ENCODE data around the gene SLC38A8.

DNA sequence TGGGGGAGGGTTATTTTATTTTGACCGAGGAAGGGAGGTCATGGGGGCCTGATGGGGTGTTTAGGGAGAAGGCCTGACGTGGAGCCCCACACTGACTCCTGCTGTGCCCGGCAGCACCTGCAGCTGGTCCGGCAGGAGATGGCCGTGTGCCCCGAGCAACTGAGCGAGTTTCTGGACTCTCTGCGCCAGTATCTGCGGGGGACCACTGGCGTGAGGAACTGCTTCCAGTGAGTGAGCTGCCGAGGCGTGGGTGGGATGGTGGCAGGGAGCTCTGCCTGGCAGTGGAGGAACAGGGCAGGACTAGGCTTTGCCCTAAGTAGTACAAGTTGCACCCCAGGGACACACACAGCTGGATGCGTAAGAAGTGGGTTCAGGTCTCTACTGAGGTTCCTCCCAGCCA lies 44.5 kb downstream of the SLC38A8 start:
- TF ChIP-seq, protein P1, sequence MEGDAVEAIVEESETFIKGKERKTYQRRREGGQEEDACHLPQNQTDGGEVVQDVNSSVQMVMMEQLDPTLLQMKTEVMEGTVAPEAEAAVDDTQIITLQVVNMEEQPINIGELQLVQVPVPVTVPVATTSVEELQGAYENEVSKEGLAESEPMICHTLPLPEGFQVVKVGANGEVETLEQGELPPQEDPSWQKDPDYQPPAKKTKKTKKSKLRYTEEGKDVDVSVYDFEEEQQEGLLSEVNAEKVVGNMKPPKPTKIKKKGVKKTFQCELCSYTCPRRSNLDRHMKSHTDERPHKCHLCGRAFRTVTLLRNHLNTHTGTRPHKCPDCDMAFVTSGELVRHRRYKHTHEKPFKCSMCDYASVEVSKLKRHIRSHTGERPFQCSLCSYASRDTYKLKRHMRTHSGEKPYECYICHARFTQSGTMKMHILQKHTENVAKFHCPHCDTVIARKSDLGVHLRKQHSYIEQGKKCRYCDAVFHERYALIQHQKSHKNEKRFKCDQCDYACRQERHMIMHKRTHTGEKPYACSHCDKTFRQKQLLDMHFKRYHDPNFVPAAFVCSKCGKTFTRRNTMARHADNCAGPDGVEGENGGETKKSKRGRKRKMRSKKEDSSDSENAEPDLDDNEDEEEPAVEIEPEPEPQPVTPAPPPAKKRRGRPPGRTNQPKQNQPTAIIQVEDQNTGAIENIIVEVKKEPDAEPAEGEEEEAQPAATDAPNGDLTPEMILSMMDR (IDR thresholded peaks at IDR 0.05): no peak
- TF ChIP-seq POLR2A (IDR thresholded peaks at IDR 0.05): no peak

All from Peyer's patch (tissue), 4 donors.